ENCODE results near the gene LYVE1. TPM values are rescaled to one million over a fixed set of nuclear protein-coding genes. Genes with fewer than 3 reads are reported as not detected.

The LYVE1 gene
- total RNA-seq, 1 experiment from 2014 or later = 0.31 TPM

DNA sequence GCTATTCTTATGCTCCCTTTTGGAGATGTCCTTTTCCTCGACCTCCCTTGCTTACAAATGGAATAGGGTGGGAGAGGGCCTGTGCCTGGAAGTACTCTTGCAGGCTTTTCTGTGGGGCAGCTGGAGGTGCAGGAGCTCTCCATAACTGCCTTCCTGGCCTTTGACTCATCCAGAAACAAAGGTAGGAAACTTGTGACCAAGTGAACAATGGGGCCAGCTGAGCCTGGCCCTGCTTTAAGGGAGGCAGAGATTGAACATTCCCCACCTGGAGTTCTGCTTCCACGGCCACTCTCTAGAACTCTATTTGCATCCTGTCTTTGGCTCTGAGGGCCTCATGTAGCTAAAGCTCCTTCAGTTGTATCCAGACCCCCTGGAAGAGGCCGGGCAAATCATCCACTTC is 5.1 kb upstream of the LYVE1 start:
- no peaks in the 10 kb centered on the region for H3K36me3 ChIP-seq (ENCODE audit: control insufficient read depth, insufficient read depth, low read length)
- no peaks in the 10 kb centered on the region for H3K9me3 ChIP-seq (ENCODE audit: control insufficient read depth, insufficient read depth, low read depth, low read length)
- in situ Hi-C loops (cut with HindIII; ENCODE audit: low pct_unique_long_range_greater_than_20kb, low sequenced_read_pairs) = no loop called here
- TF ChIP-seq TCF7L2 (IDR thresholded peaks at IDR 0.05; ENCODE audit: low read depth, low read length) = no peak
- no peak for TF ChIP-seq POLR2AphosphoS5 (IDR thresholded peaks at IDR 0.05; ENCODE audit: low read depth, low read length)
- DNase-seq (ENCODE audit: low read depth, low spot score) (no peak), ATAC-seq (no peak)
- intact Hi-C loops (cut with micrococcal nuclease; ENCODE audit: unreplicated experiment) = no loop called here
- ChIA-PET CTCF (no interaction called here), POLR2A (interaction anchor here (0.6 kb wide), 1 partner anchor 113 kb away, joined by 6 read pairs; no protein-coding TSS in a partner anchor)
- H3K4me1 ChIP-seq (ENCODE audit: control insufficient read depth, insufficient read depth, low read length) = no peaks in the 10 kb centered on the region
- H3K4me3 ChIP-seq (ENCODE audit: low read depth in 2 of 2, low read length in 2 of 2) = no peak overlapping the region
- H3K27me3 ChIP-seq (ENCODE audit: control insufficient read depth, insufficient read depth, low read length) = peaks cover 26% of the 10 kb centered on the region
- no TSS peak for BruUV-seq (replicated peaks)
- H3K27ac ChIP-seq (ENCODE audit: low read length) = no peak overlapping the region

DNA sequence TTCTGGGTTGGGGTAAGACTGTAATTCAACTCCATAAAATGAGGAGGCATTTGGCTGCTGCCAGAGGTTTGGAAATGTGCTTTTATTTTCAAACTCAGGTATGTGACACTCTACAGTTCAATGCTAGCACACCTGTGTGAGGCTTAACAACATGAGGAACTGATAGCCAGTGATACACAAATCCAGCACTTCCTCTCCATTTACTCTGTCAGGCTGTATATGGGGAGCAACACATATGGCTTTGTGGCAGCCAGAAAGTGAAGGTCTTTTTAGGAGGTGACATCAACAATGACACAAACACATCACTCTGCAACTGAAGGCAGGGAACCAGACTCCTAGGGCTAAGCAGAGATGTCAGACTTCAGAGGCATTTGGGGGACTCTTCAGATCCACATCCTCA is 4.6 kb upstream of the LYVE1 start:
- H3K27me3 ChIP-seq (ENCODE audit: control insufficient read depth, insufficient read depth, low read length) = peaks cover 22% of the 10 kb centered on the region
- H3K27ac ChIP-seq (ENCODE audit: low read length) = no peak overlapping the region
- H3K9me3 ChIP-seq (ENCODE audit: control insufficient read depth, insufficient read depth, low read depth, low read length) = no peaks in the 10 kb centered on the region
- H3K4me3 ChIP-seq (ENCODE audit: low read depth in 2 of 2, low read length in 2 of 2) = no peak overlapping the region
- no TSS peak for BruUV-seq (replicated peaks)
- ChIA-PET POLR2A (no interaction called here), CTCF (no interaction called here)
- in situ Hi-C loops (cut with HindIII; ENCODE audit: low pct_unique_long_range_greater_than_20kb, low sequenced_read_pairs) (no loop called here), intact Hi-C loops (cut with micrococcal nuclease; ENCODE audit: unreplicated experiment) (no loop called here)
- H3K4me1 ChIP-seq (ENCODE audit: control insufficient read depth, insufficient read depth, low read length) = no peaks in the 10 kb centered on the region
- no peak for DNase-seq (ENCODE audit: low read depth, low spot score)
- no peaks in the 10 kb centered on the region for H3K36me3 ChIP-seq (ENCODE audit: control insufficient read depth, insufficient read depth, low read length)
- TF ChIP-seq, protein P1, sequence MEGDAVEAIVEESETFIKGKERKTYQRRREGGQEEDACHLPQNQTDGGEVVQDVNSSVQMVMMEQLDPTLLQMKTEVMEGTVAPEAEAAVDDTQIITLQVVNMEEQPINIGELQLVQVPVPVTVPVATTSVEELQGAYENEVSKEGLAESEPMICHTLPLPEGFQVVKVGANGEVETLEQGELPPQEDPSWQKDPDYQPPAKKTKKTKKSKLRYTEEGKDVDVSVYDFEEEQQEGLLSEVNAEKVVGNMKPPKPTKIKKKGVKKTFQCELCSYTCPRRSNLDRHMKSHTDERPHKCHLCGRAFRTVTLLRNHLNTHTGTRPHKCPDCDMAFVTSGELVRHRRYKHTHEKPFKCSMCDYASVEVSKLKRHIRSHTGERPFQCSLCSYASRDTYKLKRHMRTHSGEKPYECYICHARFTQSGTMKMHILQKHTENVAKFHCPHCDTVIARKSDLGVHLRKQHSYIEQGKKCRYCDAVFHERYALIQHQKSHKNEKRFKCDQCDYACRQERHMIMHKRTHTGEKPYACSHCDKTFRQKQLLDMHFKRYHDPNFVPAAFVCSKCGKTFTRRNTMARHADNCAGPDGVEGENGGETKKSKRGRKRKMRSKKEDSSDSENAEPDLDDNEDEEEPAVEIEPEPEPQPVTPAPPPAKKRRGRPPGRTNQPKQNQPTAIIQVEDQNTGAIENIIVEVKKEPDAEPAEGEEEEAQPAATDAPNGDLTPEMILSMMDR (IDR thresholded peaks at IDR 0.05) = no peak
- ATAC-seq = no peak

DNA sequence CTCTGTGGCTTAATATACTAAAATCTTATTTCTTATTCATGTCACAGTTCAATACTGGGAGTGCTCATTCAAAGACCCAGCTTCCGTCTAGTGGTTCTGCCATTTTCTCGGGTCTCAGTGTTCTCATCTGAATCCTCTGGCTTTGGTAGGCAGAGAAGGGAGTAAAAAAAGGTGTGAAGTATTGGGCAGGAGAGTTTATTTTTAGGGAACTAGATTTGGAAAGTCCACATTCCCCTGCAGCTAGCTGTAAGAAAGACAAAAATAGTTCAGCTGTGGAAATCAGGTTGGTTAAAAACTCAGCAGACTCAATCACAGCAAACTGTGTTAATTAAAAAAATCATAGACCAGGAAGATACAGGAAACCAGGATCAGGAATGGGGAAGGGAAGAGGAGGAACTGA is 4.1 kb upstream of the LYVE1 start:
- no peak for ATAC-seq
- Histone ChIP-seq H3K27me3 (ENCODE audit: control insufficient read depth, insufficient read depth, low read length) (peaks cover 18% of the 10 kb centered on the region), H3K36me3 (ENCODE audit: control insufficient read depth, insufficient read depth, low read length) (no peaks in the 10 kb centered on the region), H3K9me3 (ENCODE audit: control insufficient read depth, insufficient read depth, low read depth, low read length) (no peaks in the 10 kb centered on the region), H3K4me3 (ENCODE audit: low read depth in 2 of 2, low read length in 2 of 2) (no peak overlapping the region), H3K27ac (ENCODE audit: low read length) (no peak overlapping the region), H3K4me1 (ENCODE audit: control insufficient read depth, insufficient read depth, low read length) (no peaks in the 10 kb centered on the region)
- intact Hi-C loops (cut with micrococcal nuclease; ENCODE audit: unreplicated experiment) = no loop called here
- TF ChIP-seq TCF7L2 (IDR thresholded peaks at IDR 0.05; ENCODE audit: low read depth, low read length) (no peak), SIN3A (IDR thresholded peaks at IDR 0.05; ENCODE audit: borderline replicate concordance, insufficient read depth, low read depth, low read length) (no peak), POLR2AphosphoS5 (IDR thresholded peaks at IDR 0.05; ENCODE audit: low read depth, low read length) (no peak)
- TF ChIP-seq, protein P2, sequence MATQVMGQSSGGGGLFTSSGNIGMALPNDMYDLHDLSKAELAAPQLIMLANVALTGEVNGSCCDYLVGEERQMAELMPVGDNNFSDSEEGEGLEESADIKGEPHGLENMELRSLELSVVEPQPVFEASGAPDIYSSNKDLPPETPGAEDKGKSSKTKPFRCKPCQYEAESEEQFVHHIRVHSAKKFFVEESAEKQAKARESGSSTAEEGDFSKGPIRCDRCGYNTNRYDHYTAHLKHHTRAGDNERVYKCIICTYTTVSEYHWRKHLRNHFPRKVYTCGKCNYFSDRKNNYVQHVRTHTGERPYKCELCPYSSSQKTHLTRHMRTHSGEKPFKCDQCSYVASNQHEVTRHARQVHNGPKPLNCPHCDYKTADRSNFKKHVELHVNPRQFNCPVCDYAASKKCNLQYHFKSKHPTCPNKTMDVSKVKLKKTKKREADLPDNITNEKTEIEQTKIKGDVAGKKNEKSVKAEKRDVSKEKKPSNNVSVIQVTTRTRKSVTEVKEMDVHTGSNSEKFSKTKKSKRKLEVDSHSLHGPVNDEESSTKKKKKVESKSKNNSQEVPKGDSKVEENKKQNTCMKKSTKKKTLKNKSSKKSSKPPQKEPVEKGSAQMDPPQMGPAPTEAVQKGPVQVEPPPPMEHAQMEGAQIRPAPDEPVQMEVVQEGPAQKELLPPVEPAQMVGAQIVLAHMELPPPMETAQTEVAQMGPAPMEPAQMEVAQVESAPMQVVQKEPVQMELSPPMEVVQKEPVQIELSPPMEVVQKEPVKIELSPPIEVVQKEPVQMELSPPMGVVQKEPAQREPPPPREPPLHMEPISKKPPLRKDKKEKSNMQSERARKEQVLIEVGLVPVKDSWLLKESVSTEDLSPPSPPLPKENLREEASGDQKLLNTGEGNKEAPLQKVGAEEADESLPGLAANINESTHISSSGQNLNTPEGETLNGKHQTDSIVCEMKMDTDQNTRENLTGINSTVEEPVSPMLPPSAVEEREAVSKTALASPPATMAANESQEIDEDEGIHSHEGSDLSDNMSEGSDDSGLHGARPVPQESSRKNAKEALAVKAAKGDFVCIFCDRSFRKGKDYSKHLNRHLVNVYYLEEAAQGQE (IDR thresholded peaks at IDR 0.05; ENCODE audit: insufficient read depth in 1 of 2, low read depth in 2 of 2, low read length in 1 of 2) = no peak
- TF ChIP-seq, protein P1 (IDR thresholded peaks at IDR 0.05) = no peak
- POLR2A ChIA-PET = no interaction called here
- BruUV-seq (replicated peaks) = no TSS peak
- in situ Hi-C loops (cut with HindIII; ENCODE audit: low pct_unique_long_range_greater_than_20kb, low sequenced_read_pairs) = no loop called here
- DNase-seq (ENCODE audit: low read depth, low spot score) = no peak
- CTCF ChIA-PET = no interaction called here
